Anterior cingulate cortex (tissue), 58 donors: Measurements from ENCODE around the gene HRH4.
A peak's percentile ranks its signal among the peaks of the same experiment; 100 is the strongest.

Experiments
- DNase-seq, 58 donors: peaks; one replicate each; lab custom pipeline; 2025; lab: John Stamatoyannopoulos, UW

HRH4 gene

GRCh38 chr18:24500766-24501165 lies 40.3 kb downstream of the HRH4 start:
- no peak for DNase-seq

- DNase-seq, result peak in 1 of 58 donors; percentile 25
Observed at GRCh38 chr18:24502667-24503523, 42.5 kb downstream of the HRH4 start.

- DNase-seq, result no peak
Observed at GRCh38 chr18:24504401-24504800, 44.0 kb downstream of the HRH4 start.

- DNase-seq, result no peak
Observed at GRCh38 chr18:24506175-24506574, 45.7 kb downstream of the HRH4 start.

GRCh38 chr18:24509435-24509834 lies 49.0 kb downstream of the HRH4 start:
- no peak for DNase-seq

GRCh38 chr18:24514439-24514838 lies 54.0 kb downstream of the HRH4 start:
- no peak for DNase-seq

GRCh38 chr18:24515721-24516120 lies 55.3 kb downstream of the HRH4 start:
- peak in 1 of 58 donors; percentile 4 for DNase-seq

- DNase-seq, result no peak
Observed at GRCh38 chr18:24516261-24516660, 55.8 kb downstream of the HRH4 start.

GRCh38 chr18:24517554-24517953 lies 57.1 kb downstream of the HRH4 start:
- no peak for DNase-seq

GRCh38 chr18:24518596-24518995 lies 58.2 kb downstream of the HRH4 start:
- DNase-seq, result no peak
